Sigmoid colon (tissue), 7 donors: ENCODE results near the gene SUPT20H. TPM values are rescaled to one million over a fixed set of nuclear protein-coding genes. Genes with fewer than 3 reads are reported as not detected.

Experiments
- DNase-seq: peaks from one replicate; pipeline ENCODE4 v3.0.0-alpha.2; 2019
- H3K27ac ChIP-seq, 4 donors: fragments of 200-600 bp; sonication (generic); one replicate each; pipeline ENCODE4 v1.5.1; 2016 to 2019; ENCODE audit warnings: mild to moderate bottlenecking in 1 of 4
- H3K27me3 ChIP-seq, 3 donors: fragments of 200-600 bp; sonication (generic); one replicate each; pipeline ENCODE4 v1.5.1; 2019; ENCODE audit warnings: mild to moderate bottlenecking in 1 of 3
- H3K36me3 ChIP-seq, 4 donors: fragments of 200-600 bp; sonication (generic); one replicate each; pipeline ENCODE4 v1.5.1; 2016 to 2019
- H3K4me1 ChIP-seq, 4 donors: fragments of 200-600 bp; sonication (generic); one replicate each; pipeline ENCODE4 v1.5.1; 2017 to 2019
- H3K4me3 ChIP-seq, 4 donors: fragments of 200-600 bp; sonication (generic); one replicate each; pipeline ENCODE4 v1.5.1; 2017 to 2019; ENCODE audit warnings: mild to moderate bottlenecking in 2 of 4, moderate library complexity in 1 of 4
- H3K9me3 ChIP-seq, 4 donors: fragments of 200-600 bp in 3 of 4; sonication (generic) in 3 of 4; one replicate each; pipeline versions ENCODE4 v1.5.1 to v1.6.1; 2013 to 2019
- EP300 ChIP-seq, 4 donors: sonication (generic); formaldehyde crosslinking; IDR thresholded peaks; one replicate each; pipeline ENCODE4 v1.6.1; 2017; ENCODE audit warnings: antibody characterized with exemption in 4 of 4
- POLR2A ChIP-seq, 2 donors: fragments of 450-650 bp; IDR thresholded peaks; one replicate each; pipeline ENCODE4 v1.6.1; 2016; ENCODE audit warnings: antibody characterized with exemption in 2 of 2, mild to moderate bottlenecking in 2 of 2, moderate library complexity in 2 of 2
- POLR2AphosphoS5 ChIP-seq, 4 donors: sonication (generic); formaldehyde crosslinking; IDR thresholded peaks; one replicate each; pipeline ENCODE4 v1.6.1; 2017; ENCODE audit warnings: antibody characterized with exemption in 4 of 4
- WGBS, 2 donors: extraction: QIAGEN DNeasy Blood & Tissue Kit; methylation state at CpG; one replicate each; pipeline ENCODE4 v1.1.7; 2013; 5-methylcytosine and 5-hydroxymethylcytosine counted together
- intact Hi-C: fragments of 100-400 bp; cut with DNase I; formaldehyde crosslinking; loops from one replicate; pipeline ENCODE4 v1.15.1; 2023
- polyA plus RNA-seq, 3 donors: library from polyadenylated mRNA; stranded (reverse); fragments of 200-250 nt; gene quantifications; one replicate each; pipeline ENCODE4 v1.2.3, GENCODE V29; 2013
- total RNA-seq, 4 donors: library from RNA; depleted of rRNA; stranded (reverse); fragments of >200 nt; gene quantifications; one replicate each; pipeline ENCODE4 v1.1.0, GENCODE V29; 2016
- TF ChIP-seq, protein P1 (sequence below), 4 experiments: fragments of 450-650 bp in 3 of 4; fragments of 200-600 bp in 1 of 4; IDR thresholded peaks; one replicate each; pipeline ENCODE4 v1.5.1; 2016 to 2019; ENCODE audit warnings: antibody characterized with exemption in 4 of 4, mild to moderate bottlenecking in 3 of 4, moderate library complexity in 2 of 4
- donor health status: healthy with polysubstance abuse.
- donor health status: Bipolar disorder and iron deficiency.
- donor health status: healthy.

SUPT20H gene
- total and polyA plus RNA-seq, 7 donors = 14.3 to 55.8 (median 41.8) TPM

DNA sequence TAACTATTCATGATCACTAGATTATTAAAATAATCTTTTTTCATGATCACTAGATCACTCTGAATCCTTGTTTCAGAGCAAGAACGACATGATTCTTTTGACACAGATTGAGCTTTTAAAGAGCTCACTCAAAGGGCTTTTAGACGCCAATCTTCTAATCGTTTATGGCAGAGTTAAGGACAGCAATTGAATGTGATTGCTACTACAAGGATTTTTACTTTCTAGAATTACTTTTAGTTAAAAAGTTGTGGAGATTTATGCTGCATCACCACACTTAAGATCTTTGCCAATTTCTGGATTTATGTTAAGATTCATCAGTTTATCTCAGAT, 57.6 kb downstream of the SUPT20H start:
- no peak for DNase-seq
- WGBS, 2 donors = 12 to 43% methylated on average over 3 of the region's 3 CpGs
- Histone ChIP-seq H3K27me3 (no peaks in the 10 kb centered on the region), H3K27ac (peak overlapping the region in 2 of 4 donors; percentile 96 to 99), H3K4me1 (peaks cover 0 to 27% (median 20%) of the 10 kb centered on the region in 4 donors), H3K4me3 (no peak overlapping the region), H3K9me3 (no peaks in the 10 kb centered on the region), H3K36me3 (peaks cover 0 to 44% (median 15%) of the 10 kb centered on the region in 4 donors)
- intact Hi-C loops = loop anchor here (5.0 kb wide), 2 partner anchors 55 to 595 kb away; partner anchors contain the start of genes POSTN and SUPT20H
- no peak for TF ChIP-seq POLR2A (IDR thresholded peaks at IDR 0.05)
- peak in 1 of 4 donors; percentile 3 for TF ChIP-seq POLR2AphosphoS5 (IDR thresholded peaks at IDR 0.05)

DNA sequence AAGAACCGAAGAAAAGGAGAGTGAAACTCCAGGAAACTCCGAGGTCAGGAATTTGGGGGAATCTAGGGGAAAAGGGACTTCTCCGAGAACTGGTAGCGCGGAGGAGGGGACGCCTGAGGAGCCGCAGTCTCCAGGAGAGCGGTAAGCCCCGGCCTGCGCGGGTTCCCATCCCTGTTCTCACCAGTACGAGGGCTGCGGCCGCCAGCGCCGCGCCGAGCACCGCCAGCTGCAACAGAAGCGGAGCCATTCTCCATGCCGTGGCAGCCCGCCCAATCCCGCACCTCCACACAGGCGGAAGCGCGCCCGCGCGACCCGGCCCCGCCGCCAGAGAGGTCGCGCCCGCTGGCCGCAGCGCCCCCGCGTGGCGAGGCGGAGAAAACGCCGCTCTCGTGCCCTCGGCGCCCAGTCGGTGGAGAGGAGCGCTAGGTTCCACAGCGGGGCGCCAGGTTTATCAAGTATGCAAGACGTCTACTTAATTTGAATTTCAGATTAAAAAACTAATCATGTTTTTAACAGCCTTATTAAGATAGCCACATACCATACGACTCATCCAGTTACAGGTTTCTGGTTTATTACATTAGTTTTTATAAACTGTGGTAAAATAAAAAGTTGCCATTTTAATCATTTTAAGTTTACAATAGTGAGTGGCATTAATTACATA, 60.3 kb downstream of the SUPT20H start, which contains the start of gene ALG5:
Gene ALG5, minus strand, starts transcription at position 287 of the 661 bp plus-strand sequence. Its CDS starts 40 bp downstream, at position 247.
- peaks cover 0 to 27% (median 20%) of the 10 kb centered on the region in 4 donors for H3K4me1 ChIP-seq
- no peaks in the 10 kb centered on the region for H3K9me3 ChIP-seq
- H3K27ac ChIP-seq = peak within 1 kb of the TSS; percentile 96 to 99 (median 98)
- intact Hi-C loops = loop anchor here (5.0 kb wide), 2 partner anchors 82 to 142 kb away; no protein-coding TSS in a partner anchor
- peaks cover 0 to 31% (median 12%) of the 10 kb centered on the region in 4 donors for H3K36me3 ChIP-seq
- WGBS, 2 donors = 0% methylated on average over 52 of the region's 52 CpGs
- H3K27me3 ChIP-seq = no peaks in the 10 kb centered on the region
- peak; percentile 94 for DNase-seq
- H3K4me3 ChIP-seq = peak within 1 kb of the TSS; percentile 76 to 94 (median 82)
- TF ChIP-seq EP300 (IDR thresholded peaks at IDR 0.05) (no peak), POLR2A (IDR thresholded peaks at IDR 0.05) (peak in 1 of 2 donors; percentile 35), POLR2AphosphoS5 (IDR thresholded peaks at IDR 0.05) (peak; percentile 21 to 76 (median 66))
- TF ChIP-seq, protein P1, sequence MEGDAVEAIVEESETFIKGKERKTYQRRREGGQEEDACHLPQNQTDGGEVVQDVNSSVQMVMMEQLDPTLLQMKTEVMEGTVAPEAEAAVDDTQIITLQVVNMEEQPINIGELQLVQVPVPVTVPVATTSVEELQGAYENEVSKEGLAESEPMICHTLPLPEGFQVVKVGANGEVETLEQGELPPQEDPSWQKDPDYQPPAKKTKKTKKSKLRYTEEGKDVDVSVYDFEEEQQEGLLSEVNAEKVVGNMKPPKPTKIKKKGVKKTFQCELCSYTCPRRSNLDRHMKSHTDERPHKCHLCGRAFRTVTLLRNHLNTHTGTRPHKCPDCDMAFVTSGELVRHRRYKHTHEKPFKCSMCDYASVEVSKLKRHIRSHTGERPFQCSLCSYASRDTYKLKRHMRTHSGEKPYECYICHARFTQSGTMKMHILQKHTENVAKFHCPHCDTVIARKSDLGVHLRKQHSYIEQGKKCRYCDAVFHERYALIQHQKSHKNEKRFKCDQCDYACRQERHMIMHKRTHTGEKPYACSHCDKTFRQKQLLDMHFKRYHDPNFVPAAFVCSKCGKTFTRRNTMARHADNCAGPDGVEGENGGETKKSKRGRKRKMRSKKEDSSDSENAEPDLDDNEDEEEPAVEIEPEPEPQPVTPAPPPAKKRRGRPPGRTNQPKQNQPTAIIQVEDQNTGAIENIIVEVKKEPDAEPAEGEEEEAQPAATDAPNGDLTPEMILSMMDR (IDR thresholded peaks at IDR 0.05) = peak in 3 of 4 experiments; percentile 43 to 98 (median 51)

DNA sequence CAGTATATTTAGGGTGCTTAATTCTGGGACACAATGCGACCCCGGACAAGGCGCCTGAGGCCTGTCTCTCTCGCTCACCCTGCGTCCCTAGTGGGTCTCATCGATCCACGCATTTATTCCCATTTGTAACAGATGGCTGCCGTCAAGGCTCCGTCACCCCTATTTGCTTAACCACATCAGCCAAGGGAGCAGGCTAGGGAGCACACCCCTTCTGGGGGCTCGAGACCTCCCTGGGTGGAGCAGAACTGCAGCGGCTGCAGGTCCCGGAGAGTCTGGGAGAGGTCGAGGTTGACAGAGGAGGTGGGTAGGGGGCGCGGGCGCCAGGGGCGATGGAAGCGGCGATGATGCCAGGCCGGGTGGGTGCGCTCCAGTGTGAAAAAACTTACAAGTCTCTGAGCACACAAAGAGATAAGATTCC, 60.9 kb downstream of the SUPT20H start:
- H3K4me1 ChIP-seq = peaks cover 0 to 27% (median 20%) of the 10 kb centered on the region in 4 donors
- peak overlapping the region; percentile 76 to 94 (median 82) for H3K4me3 ChIP-seq
- H3K9me3 ChIP-seq = no peaks in the 10 kb centered on the region
- TF ChIP-seq POLR2A (IDR thresholded peaks at IDR 0.05) (no peak), EP300 (IDR thresholded peaks at IDR 0.05) (no peak), POLR2AphosphoS5 (IDR thresholded peaks at IDR 0.05) (no peak)
- TF ChIP-seq, protein P1 (IDR thresholded peaks at IDR 0.05) = no peak
- DNase-seq = no peak
- peak overlapping the region; percentile 96 to 99 (median 98) for H3K27ac ChIP-seq
- intact Hi-C loops = loop anchor here (5.0 kb wide), 2 partner anchors 81 to 141 kb away; no protein-coding TSS in a partner anchor
- peaks cover 0 to 31% (median 11%) of the 10 kb centered on the region in 4 donors for H3K36me3 ChIP-seq
- 0 to 1% methylated on average over 21 of the region's 21 CpGs for WGBS, 2 donors
- H3K27me3 ChIP-seq = no peaks in the 10 kb centered on the region

DNA sequence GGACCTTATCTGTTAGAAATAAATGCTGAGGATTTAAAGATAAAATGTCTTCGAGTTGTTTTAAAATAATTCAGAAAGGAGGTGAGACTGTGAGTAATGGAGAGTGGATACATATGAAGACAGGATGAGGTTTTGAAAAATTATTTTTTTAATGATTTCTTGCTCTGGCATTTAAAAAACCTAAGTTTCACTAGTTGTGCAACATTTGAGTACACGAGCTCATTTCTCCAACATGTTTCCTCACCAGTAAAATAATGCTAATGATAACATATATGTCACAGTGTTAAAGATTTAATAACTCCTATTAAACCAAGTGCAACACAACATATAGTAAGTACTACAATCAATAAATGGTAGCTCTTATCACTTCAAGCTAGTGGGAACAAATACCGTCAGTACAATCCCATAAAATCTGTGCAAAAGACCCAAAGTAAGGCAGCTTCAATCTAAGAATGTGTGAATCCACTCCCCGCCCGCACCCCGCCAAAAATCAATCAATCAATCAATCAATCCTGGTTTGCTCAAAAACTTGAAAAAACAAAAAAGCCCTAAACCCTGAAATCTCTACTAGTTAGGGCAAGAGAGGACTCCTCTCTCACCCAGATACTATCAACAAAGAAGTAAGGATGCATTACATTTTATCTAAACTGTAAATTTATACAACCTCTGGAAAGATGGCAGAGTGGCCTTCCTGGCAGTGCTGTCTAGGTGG, 61.6 kb downstream of the SUPT20H start:
- WGBS, 2 donors = 48 to 71% methylated on average over 6 of the region's 6 CpGs
- H3K27ac ChIP-seq = peak overlapping the region in 2 of 4 donors; percentile 96 to 99
- H3K4me3 ChIP-seq = peak overlapping the region; percentile 76 to 94 (median 82)
- peaks cover 0 to 31% (median 12%) of the 10 kb centered on the region in 4 donors for H3K36me3 ChIP-seq
- peaks cover 0 to 27% (median 20%) of the 10 kb centered on the region in 4 donors for H3K4me1 ChIP-seq
- no peaks in the 10 kb centered on the region for H3K27me3 ChIP-seq
- H3K9me3 ChIP-seq = no peaks in the 10 kb centered on the region
- TF ChIP-seq, protein P1 (IDR thresholded peaks at IDR 0.05) = no peak
- TF ChIP-seq POLR2A (IDR thresholded peaks at IDR 0.05) = peak in 1 of 2 donors; percentile 15
- intact Hi-C loops = loop anchor here (5.0 kb wide), 2 partner anchors 81 to 141 kb away; no protein-coding TSS in a partner anchor
- no peak for DNase-seq

DNA sequence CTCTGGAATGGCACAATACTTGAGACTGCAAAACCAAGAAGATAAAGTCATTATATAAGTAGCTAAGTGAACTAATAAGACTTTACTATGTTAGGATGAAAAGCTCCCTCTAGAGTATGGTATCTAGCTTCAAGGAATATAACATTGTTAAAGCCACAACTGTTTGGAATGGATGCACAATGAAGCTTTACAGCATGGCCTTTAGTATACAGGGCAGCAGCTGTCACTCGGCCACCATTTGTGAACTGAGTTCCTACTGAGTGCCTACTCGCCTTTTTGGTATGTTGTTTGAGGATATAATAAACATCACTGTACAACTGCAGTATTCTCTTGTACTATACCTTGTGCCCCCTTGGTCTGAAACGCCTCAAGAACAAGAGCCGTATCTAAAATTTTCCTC, 67.1 kb downstream of the SUPT20H start:
- Histone ChIP-seq H3K27ac (no peak overlapping the region), H3K27me3 (no peaks in the 10 kb centered on the region), H3K36me3 (peaks cover 14 to 82% (median 48%) of the 10 kb centered on the region in 4 donors), H3K4me1 (peaks cover 0 to under 1% (median 0%) of the 10 kb centered on the region in 4 donors), H3K4me3 (no peak overlapping the region), H3K9me3 (no peaks in the 10 kb centered on the region)
- 92 to 96% methylated on average over 4 of the region's 4 CpGs for WGBS, 2 donors
- TF ChIP-seq, protein P1 (IDR thresholded peaks at IDR 0.05) = no peak
- TF ChIP-seq POLR2AphosphoS5 (IDR thresholded peaks at IDR 0.05) (no peak), POLR2A (IDR thresholded peaks at IDR 0.05) (no peak), EP300 (IDR thresholded peaks at IDR 0.05) (no peak)
- DNase-seq = no peak
- intact Hi-C loops = no loop called here
